Breast epithelium (tissue), 4 donors: ENCODE measurements around the gene PPP6R1. TPM values are rescaled to one million over a fixed set of nuclear protein-coding genes. Genes with fewer than 3 reads are reported as not detected.

Experiments used
- DNase-seq, 2 donors: peaks; one replicate each; pipeline ENCODE4 v3.0.0-alpha.2; 2019; ENCODE audit warnings: low spot score in 2 of 2
- H3K27ac ChIP-seq, 2 donors: fragments of 200-600 bp; sonication (generic) in 1 of 2; one replicate each; pipeline ENCODE4 v1.5.1; 2016 to 2019; ENCODE audit warnings: mild to moderate bottlenecking in 1 of 2
- H3K27me3 ChIP-seq, 2 donors: fragments of 200-600 bp; sonication (generic) in 1 of 2; one replicate each; pipeline versions ENCODE4 v1.5.1 to v1.6.0; 2017 to 2019; ENCODE audit warnings: control low read depth in 1 of 2, mild to moderate bottlenecking in 1 of 2
- H3K36me3 ChIP-seq: fragments of 200-600 bp; one replicate; pipeline ENCODE4 v1.5.1; 2019
- H3K4me1 ChIP-seq, 2 donors: fragments of 200-600 bp; sonication (generic); one replicate each; pipeline ENCODE4 v1.5.1; 2016 to 2019; ENCODE audit warnings: control low read depth in 1 of 2
- H3K4me3 ChIP-seq, 3 donors: fragments of 200-600 bp; sonication (generic); 1 replicate in 2 of 3; 2 replicates in 1 of 3; pipeline ENCODE4 v1.5.1; 2016 to 2019; ENCODE audit warnings: mild to moderate bottlenecking in 3 of 3, moderate library complexity in 2 of 3
- H3K9me3 ChIP-seq, 2 donors: fragments of 200-600 bp; sonication (generic) in 1 of 2; one replicate each; pipeline ENCODE4 v1.5.1; 2016 to 2019; ENCODE audit warnings: control low read depth in 1 of 2
- POLR2A ChIP-seq: fragments of 450-650 bp; IDR thresholded peaks from one replicate; pipeline ENCODE4 v1.6.1; 2016; ENCODE audit warnings: antibody characterized with exemption, mild to moderate bottlenecking, moderate library complexity
- POLR2AphosphoS5 ChIP-seq, 3 donors: sonication (generic); formaldehyde crosslinking; IDR thresholded peaks; one replicate each; pipeline ENCODE4 v1.6.1; 2017; ENCODE audit warnings: antibody characterized with exemption in 3 of 3
- intact Hi-C: fragments of 100-400 bp; cut with DNase I; formaldehyde crosslinking; loops from one replicate; pipeline ENCODE4 v1.15.1; 2023; ENCODE audit warnings: low total_unique reads
- total RNA-seq, 3 donors: library from RNA; depleted of rRNA; stranded (reverse); fragments of >200 nt; gene quantifications; one replicate each; pipeline ENCODE4 v1.1.0, GENCODE V29; 2016
- TF ChIP-seq, protein P1 (sequence below), 3 donors: fragments of 450-650 bp; IDR thresholded peaks; one replicate each; pipeline ENCODE4 v1.5.1; 2016 to 2017; ENCODE audit warnings: antibody characterized with exemption in 3 of 3, mild to moderate bottlenecking in 3 of 3, moderate library complexity in 3 of 3

The PPP6R1 gene
- total RNA-seq, 3 donors from 2014 or later, result 23.8 to 31.5 (median 28.2) TPM

DNA sequence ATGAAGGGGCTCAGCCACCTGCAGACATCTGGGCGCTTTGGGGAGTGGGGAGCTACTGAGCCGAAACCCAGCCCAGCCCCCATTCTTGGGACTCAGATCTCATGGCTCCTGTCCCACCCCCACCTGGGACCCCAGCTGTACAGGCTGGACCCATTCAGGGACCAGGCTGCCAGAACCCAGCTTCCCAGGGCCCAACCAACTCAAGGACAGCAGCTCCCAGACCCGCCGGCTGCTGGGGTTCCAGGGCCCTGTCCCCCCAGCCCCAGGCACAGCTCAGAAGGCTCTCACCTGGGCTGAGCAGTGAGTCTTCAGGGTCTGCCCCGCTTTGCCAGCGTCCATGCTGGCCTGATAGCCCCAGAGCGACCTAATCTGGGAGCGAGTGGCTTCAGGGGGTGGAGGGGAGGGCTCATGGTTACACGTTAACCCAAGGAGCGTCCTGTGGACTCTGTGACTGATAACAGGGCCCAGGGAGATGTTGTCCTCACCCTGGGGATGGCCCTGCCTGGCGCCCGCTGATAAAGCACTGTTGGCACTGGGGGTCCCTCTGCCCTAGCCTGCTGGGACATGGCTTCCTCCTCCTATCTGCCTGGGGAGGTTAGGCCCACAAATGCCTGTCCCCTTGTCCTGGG is 30.3 kb downstream of the PPP6R1 start, which contains the start of gene TMEM86B:
Gene TMEM86B, minus strand, starts transcription at position 361 of the 629 bp plus-strand sequence. Its CDS starts 22 bp downstream, at position 339.
- H3K27me3 ChIP-seq, result no peaks in the 10 kb centered on the region
- TF ChIP-seq, protein P1, sequence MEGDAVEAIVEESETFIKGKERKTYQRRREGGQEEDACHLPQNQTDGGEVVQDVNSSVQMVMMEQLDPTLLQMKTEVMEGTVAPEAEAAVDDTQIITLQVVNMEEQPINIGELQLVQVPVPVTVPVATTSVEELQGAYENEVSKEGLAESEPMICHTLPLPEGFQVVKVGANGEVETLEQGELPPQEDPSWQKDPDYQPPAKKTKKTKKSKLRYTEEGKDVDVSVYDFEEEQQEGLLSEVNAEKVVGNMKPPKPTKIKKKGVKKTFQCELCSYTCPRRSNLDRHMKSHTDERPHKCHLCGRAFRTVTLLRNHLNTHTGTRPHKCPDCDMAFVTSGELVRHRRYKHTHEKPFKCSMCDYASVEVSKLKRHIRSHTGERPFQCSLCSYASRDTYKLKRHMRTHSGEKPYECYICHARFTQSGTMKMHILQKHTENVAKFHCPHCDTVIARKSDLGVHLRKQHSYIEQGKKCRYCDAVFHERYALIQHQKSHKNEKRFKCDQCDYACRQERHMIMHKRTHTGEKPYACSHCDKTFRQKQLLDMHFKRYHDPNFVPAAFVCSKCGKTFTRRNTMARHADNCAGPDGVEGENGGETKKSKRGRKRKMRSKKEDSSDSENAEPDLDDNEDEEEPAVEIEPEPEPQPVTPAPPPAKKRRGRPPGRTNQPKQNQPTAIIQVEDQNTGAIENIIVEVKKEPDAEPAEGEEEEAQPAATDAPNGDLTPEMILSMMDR (IDR thresholded peaks at IDR 0.05), result no peak
- TF ChIP-seq POLR2AphosphoS5 (IDR thresholded peaks at IDR 0.05), result no peak
- H3K36me3 ChIP-seq, result peaks cover 18% of the 10 kb centered on the region
- no peak within 1 kb of the TSS for H3K27ac ChIP-seq
- no peak for DNase-seq
- no peaks in the 10 kb centered on the region for H3K4me1 ChIP-seq
- no peaks in the 10 kb centered on the region for H3K9me3 ChIP-seq
- no peak within 1 kb of the TSS for H3K4me3 ChIP-seq
- intact Hi-C loops, result no loop called here

DNA sequence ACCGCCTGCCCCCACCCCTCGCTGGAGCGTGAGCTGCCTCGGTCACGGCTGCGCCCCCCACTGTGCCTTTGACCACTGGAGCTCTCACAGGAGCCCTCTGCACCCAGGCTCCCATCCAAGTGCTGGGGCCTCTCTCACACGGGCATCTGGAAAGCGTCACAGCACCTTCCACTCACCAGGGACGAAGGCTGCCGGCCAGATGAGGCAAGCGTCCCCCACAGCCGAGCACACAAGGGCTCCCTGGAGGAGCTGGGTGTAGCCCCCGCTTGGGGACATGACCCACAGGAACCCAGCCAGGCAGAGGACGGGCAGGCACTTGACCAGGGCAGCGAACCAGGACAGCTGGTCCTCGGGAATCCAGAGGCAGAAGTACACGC is 30.8 kb downstream of the PPP6R1 start:
- H3K36me3 ChIP-seq, result peaks cover 18% of the 10 kb centered on the region
- TF ChIP-seq POLR2AphosphoS5 (IDR thresholded peaks at IDR 0.05) (no peak), POLR2A (no peak)
- TF ChIP-seq, protein P1 (IDR thresholded peaks at IDR 0.05), result no peak
- no peaks in the 10 kb centered on the region for H3K4me1 ChIP-seq
- intact Hi-C loops, result no loop called here
- H3K4me3 ChIP-seq, result no peak overlapping the region
- H3K27me3 ChIP-seq, result no peaks in the 10 kb centered on the region
- H3K27ac ChIP-seq, result no peak overlapping the region
- no peak for DNase-seq
- H3K9me3 ChIP-seq, result no peaks in the 10 kb centered on the region

DNA sequence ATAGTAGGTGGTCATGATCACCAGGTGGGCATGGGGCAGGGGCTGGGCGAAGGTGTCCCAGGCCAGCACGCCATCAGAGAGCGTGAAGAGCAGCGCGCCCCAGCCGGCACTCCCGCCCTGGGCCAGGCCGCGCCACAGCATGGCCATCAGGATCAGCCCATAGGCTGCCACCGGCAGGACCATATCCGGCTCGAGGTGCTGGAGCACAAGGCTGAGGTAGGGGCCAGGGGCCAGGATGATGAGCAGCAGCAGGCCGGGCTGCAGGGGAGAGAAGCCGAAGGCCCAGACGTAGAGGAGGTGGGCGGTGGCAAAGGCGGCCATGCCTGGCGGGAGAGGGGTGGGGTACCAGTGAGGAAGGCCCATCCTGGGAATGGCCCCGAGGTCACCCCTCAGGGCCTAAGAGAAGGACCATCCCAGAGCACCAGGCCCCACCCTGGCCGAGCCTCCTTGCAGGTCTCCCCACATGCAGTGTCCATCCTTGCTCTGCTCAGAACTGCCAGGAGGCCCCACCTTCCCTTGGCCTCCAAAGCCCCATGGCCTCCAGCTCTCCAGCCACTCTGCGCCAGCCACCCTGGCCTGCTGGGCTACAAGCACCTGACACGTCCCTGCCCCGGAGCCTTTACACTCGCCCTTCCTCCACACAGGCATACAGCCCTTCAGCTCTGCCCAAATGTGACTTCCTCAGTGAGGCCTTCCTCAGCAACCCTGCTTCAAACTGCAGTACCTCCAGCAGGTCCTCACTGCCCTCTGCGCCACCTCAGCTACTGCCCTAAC is 31.4 kb downstream of the PPP6R1 start:
- no peaks in the 10 kb centered on the region for H3K27me3 ChIP-seq
- no peak overlapping the region for H3K27ac ChIP-seq
- TF ChIP-seq POLR2A, result no peak
- TF ChIP-seq POLR2AphosphoS5 (IDR thresholded peaks at IDR 0.05), result no peak
- TF ChIP-seq, protein P1 (IDR thresholded peaks at IDR 0.05), result no peak
- no peaks in the 10 kb centered on the region for H3K4me1 ChIP-seq
- intact Hi-C loops, result no loop called here
- no peak overlapping the region for H3K4me3 ChIP-seq
- no peaks in the 10 kb centered on the region for H3K9me3 ChIP-seq
- DNase-seq, result no peak
- peaks cover 16% of the 10 kb centered on the region for H3K36me3 ChIP-seq

DNA sequence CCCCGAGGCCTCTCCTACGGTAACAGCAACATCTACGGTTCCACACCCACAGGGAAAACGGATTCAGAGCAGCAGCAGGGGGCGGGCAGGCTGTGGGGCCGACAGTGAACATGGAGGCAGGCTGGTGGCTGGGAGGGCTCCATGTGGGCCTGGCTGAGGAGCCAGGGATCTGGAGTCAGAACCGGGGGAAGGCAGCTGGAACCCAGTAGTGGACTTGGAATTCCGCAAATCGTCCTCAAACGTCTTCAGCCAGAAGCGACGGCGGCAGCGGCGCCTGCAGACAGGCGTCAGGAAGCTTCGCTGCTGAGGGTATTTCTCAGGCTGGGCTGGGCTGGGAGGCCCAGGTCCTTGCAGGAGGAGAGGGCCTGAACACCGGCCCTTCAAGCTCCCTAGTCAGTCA is 32.0 kb downstream of the PPP6R1 start:
- H3K9me3 ChIP-seq, result no peaks in the 10 kb centered on the region
- TF ChIP-seq POLR2AphosphoS5 (IDR thresholded peaks at IDR 0.05) (no peak), POLR2A (no peak)
- TF ChIP-seq, protein P1 (IDR thresholded peaks at IDR 0.05), result no peak

DNA sequence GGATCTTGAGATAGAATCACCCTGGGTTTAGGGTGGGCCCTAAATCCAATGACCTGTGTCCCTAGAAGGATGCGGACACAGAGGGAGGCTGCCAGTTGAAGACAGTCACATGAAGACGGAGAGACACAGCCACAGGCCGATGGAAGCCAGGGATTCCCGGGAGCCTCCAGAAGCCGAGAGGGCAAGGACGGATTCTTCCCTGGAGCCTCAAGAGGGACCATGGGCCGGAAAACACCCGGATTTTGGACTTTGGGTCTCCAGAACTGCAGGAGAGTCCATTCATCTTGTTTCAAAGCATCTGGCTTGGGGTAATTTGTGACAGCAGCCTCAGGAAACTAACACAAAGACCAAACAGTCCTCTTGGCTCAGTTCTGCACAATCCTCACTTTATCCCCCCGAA is 32.5 kb downstream of the PPP6R1 start:
- H3K9me3 ChIP-seq, result no peaks in the 10 kb centered on the region
- no peaks in the 10 kb centered on the region for H3K4me1 ChIP-seq
- DNase-seq, result no peak
- no peak overlapping the region for H3K4me3 ChIP-seq
- intact Hi-C loops, result no loop called here
- TF ChIP-seq, protein P1 (IDR thresholded peaks at IDR 0.05), result no peak
- TF ChIP-seq POLR2A (no peak), POLR2AphosphoS5 (IDR thresholded peaks at IDR 0.05) (no peak)
- H3K27ac ChIP-seq, result no peak overlapping the region
- no peaks in the 10 kb centered on the region for H3K27me3 ChIP-seq
- peaks cover 4% of the 10 kb centered on the region for H3K36me3 ChIP-seq

More for the DNA sequence above, 32.0 kb downstream of the PPP6R1 start:
- no peaks in the 10 kb centered on the region for H3K4me1 ChIP-seq
- DNase-seq, result no peak
- no peak overlapping the region for H3K27ac ChIP-seq
- H3K4me3 ChIP-seq, result no peak overlapping the region
- intact Hi-C loops, result no loop called here
- H3K36me3 ChIP-seq, result peaks cover 9% of the 10 kb centered on the region
- H3K27me3 ChIP-seq, result no peaks in the 10 kb centered on the region
